WTC11 (cell line): ENCODE data around the gene SND1. TPM values are rescaled to one million over a fixed set of nuclear protein-coding genes. Genes with fewer than 3 reads are reported as not detected.

ENCODE experiments used
- ATAC-seq: fragments of 200-7000 bp; cut with Tn5 transposase; 2 replicates; pipeline ENCODE4 v1.10.0; 2021; ENCODE audit warnings: mild to moderate bottlenecking, moderate library complexity
- CTCF ChIA-PET: fragments of 300-600 bp; sonication (Branson Sonifier 250); formaldehyde crosslinking; loops from one replicate; lab custom pipeline; 2021; ENCODE audit warnings: antibody characterized with exemption; lab: Charles Lee
- POLR2A ChIA-PET: fragments of 350-600 bp; sonication (Branson Sonifier 250); formaldehyde crosslinking; loops from one replicate; lab custom pipeline; 2021; ENCODE audit warnings: antibody characterized with exemption; lab: Charles Lee
- DNase-seq: peaks from one replicate; pipeline ENCODE4 v3.0.0; 2021; ENCODE audit warnings: low spot score
- H3K27ac Mint-ChIP-seq: 2 replicates; pipeline ENCODE4 v1.8.0; 2021; ENCODE audit warnings: mixed read lengths
- H3K27me3 Mint-ChIP-seq: 2 replicates; pipeline ENCODE4 v1.8.0; 2021; ENCODE audit warnings: low read depth, mild to moderate bottlenecking, moderate library complexity, mixed read lengths
- H3K36me3 Mint-ChIP-seq: 2 replicates; pipeline ENCODE4 v1.8.0; 2021; ENCODE audit warnings: mixed read lengths
- H3K4me1 Mint-ChIP-seq: 2 replicates; pipeline ENCODE4 v1.8.0; 2022; ENCODE audit warnings: mixed read lengths
- H3K4me3 Mint-ChIP-seq: 2 replicates; pipeline ENCODE4 v1.8.0; 2021; ENCODE audit warnings: mild to moderate bottlenecking, moderate library complexity, mixed read lengths
- H3K9me3 Mint-ChIP-seq: 2 replicates; pipeline ENCODE4 v1.8.0; 2021; ENCODE audit warnings: mixed read lengths
- ATF6 ChIP-seq: sonication (generic); formaldehyde crosslinking; IDR thresholded peaks from 2 replicates; pipeline ENCODE4 v1.8.1; 2023; ENCODE audit warnings: mild to moderate bottlenecking, missing genetic modification reagents
- ESRRA ChIP-seq: sonication (generic); formaldehyde crosslinking; IDR thresholded peaks from 2 replicates; pipeline ENCODE4 v1.8.1; 2022; ENCODE audit warnings: mild to moderate bottlenecking, missing genetic modification reagents, borderline replicate concordance
- GABPB1 ChIP-seq: sonication (generic); formaldehyde crosslinking; IDR thresholded peaks from 2 replicates; pipeline ENCODE4 v1.8.1; 2023; ENCODE audit warnings: mild to moderate bottlenecking, missing genetic modification reagents
- JUN ChIP-seq: sonication (generic); formaldehyde crosslinking; IDR thresholded peaks from 2 replicates; pipeline ENCODE4 v1.8.0; 2023; ENCODE audit warnings: mild to moderate bottlenecking, missing genetic modification reagents
- OVOL2 ChIP-seq: fragments of 250-450 bp; sonication (Bioruptor Pico); IDR thresholded peaks from 2 replicates; pipeline ENCODE4 v1.9.0; 2021; ENCODE audit warnings: mild to moderate bottlenecking, borderline replicate concordance
- PREB ChIP-seq: sonication (generic); formaldehyde crosslinking; IDR thresholded peaks from 2 replicates; pipeline ENCODE4 v1.8.1; 2022; ENCODE audit warnings: mild to moderate bottlenecking, missing genetic modification reagents, moderate library complexity, borderline replicate concordance
- RELA ChIP-seq: sonication (generic); formaldehyde crosslinking; IDR thresholded peaks from 2 replicates; pipeline ENCODE4 v1.8.1; 2022; ENCODE audit warnings: missing genetic modification reagents, mild to moderate bottlenecking, borderline replicate concordance
- SMAD4 ChIP-seq: sonication (generic); formaldehyde crosslinking; IDR thresholded peaks from 2 replicates; pipeline ENCODE4 v1.8.0; 2022; ENCODE audit warnings: mild to moderate bottlenecking, missing genetic modification reagents
- SP1 ChIP-seq: sonication (generic); formaldehyde crosslinking; conservative IDR thresholded peaks from 2 replicates; pipeline ENCODE4 v1.8.1; 2022; ENCODE audit warnings: missing genetic modification reagents
- TEAD1 ChIP-seq: sonication (generic); formaldehyde crosslinking; IDR thresholded peaks from 2 replicates; pipeline ENCODE4 v1.8.0; 2022; ENCODE audit warnings: mild to moderate bottlenecking, missing genetic modification reagents
- TEAD4 ChIP-seq: sonication (generic); formaldehyde crosslinking; IDR thresholded peaks from 2 replicates; pipeline ENCODE4 v1.8.0; 2022; ENCODE audit warnings: mild to moderate bottlenecking, missing genetic modification reagents
- USF1 ChIP-seq: sonication (generic); formaldehyde crosslinking; IDR thresholded peaks from 2 replicates; pipeline ENCODE4 v1.8.0; 2022; ENCODE audit warnings: mild to moderate bottlenecking, missing genetic modification reagents
- ZNF281 ChIP-seq: sonication (generic); formaldehyde crosslinking; IDR thresholded peaks from 2 replicates; pipeline ENCODE4 v1.8.0; 2023; ENCODE audit warnings: mild to moderate bottlenecking, missing genetic modification reagents
- ZNF396 ChIP-seq: fragments of 250-450 bp; sonication (Bioruptor Pico); IDR thresholded peaks from 2 replicates; pipeline ENCODE4 v1.8.0; 2021; ENCODE audit warnings: mild to moderate bottlenecking, moderate library complexity, borderline replicate concordance
- ZNF425 ChIP-seq: fragments of 250-450 bp; sonication (Bioruptor Pico); conservative IDR thresholded peaks from 2 replicates; pipeline ENCODE4 v1.9.0; 2021; ENCODE audit warnings: mild to moderate bottlenecking
- ZNF671 ChIP-seq: fragments of 250-450 bp; sonication (Bioruptor Pico); IDR thresholded peaks from 2 replicates; pipeline ENCODE4 v1.8.0; 2021; ENCODE audit warnings: mild to moderate bottlenecking
- total RNA-seq: library from RNA; stranded (reverse); gene quantifications from 3 replicates; pipeline ENCODE4 v1.2.3, GENCODE V29; 2021

SND1 gene
- total RNA-seq, 1 experiment from 2014 or later, result 261 TPM

- no peak for DNase-seq
- ATAC-seq, result peak; percentile 53; the same call in 1 of the 2 replicates
- POLR2A ChIA-PET, result interaction anchor here (1.9 kb wide), 1 partner anchor 25 kb away, joined by 4 read pairs; no protein-coding TSS in a partner anchor
- H3K9me3 Mint-ChIP-seq, result peaks cover 12% of the 10 kb centered on the region
- H3K4me3 Mint-ChIP-seq, result no peak overlapping the region
- H3K36me3 Mint-ChIP-seq, result peaks cover 16% of the 10 kb centered on the region
- no peaks in the 10 kb centered on the region for H3K27me3 Mint-ChIP-seq
- no peak overlapping the region for H3K27ac Mint-ChIP-seq
- peaks cover 33% of the 10 kb centered on the region for H3K4me1 Mint-ChIP-seq
- no peak for TF ChIP-seq OVOL2 (CRISPR knock-in tag)
- TF ChIP-seq PREB, result no peak
- CTCF ChIA-PET, result interaction anchor here (1.4 to 2.1 kb wide), 2 partner anchors 25 to 48 kb away, joined by 3 to 9 read pairs; no protein-coding TSS in a partner anchor
Observed at GRCh38 chr7:127840226-127840951, 188.4 kb downstream of the SND1 start.

GRCh38 chr7:127844165-127844564 is 192.2 kb downstream of the SND1 start:
- DNase-seq, result no peak
- POLR2A ChIA-PET, result interaction anchor here (0.6 kb wide), 1 partner anchor 21 kb away, joined by 3 read pairs; no protein-coding TSS in a partner anchor
- H3K4me1 Mint-ChIP-seq, result peaks cover 39% of the 10 kb centered on the region
- no peaks in the 10 kb centered on the region for H3K9me3 Mint-ChIP-seq
- CTCF ChIA-PET, result no interaction called here
- no peak overlapping the region for H3K4me3 Mint-ChIP-seq
- H3K27me3 Mint-ChIP-seq, result no peaks in the 10 kb centered on the region
- no peaks in the 10 kb centered on the region; the same call in 1 of the 2 replicates for H3K36me3 Mint-ChIP-seq
- TF ChIP-seq TEAD1 (CRISPR knock-in tag) (no peak), ATF6 (CRISPR knock-in tag) (no peak), ZNF396 (CRISPR knock-in tag) (no peak), RELA (CRISPR knock-in tag) (no peak), JUN (CRISPR knock-in tag) (no peak), GABPB1 (no peak), ZNF671 (no peak), SP1 (CRISPR knock-in tag) (no peak), ESRRA (no peak), ZNF425 (no peak), TEAD4 (no peak), ZNF281 (CRISPR knock-in tag) (no peak), USF1 (no peak), SMAD4 (no peak)
- no peak for ATAC-seq
- H3K27ac Mint-ChIP-seq, result no peak overlapping the region
